ENCODE data around the gene DUXB.

The DUXB gene

GRCh38 chr16:75701361-75701760, at the start of gene DUXB:
Gene DUXB, minus strand, starts transcription at chr16:75701461. Its CDS starts 43 bp downstream, at chr16:75701418.
- DNase-seq: no peak

GRCh38 chr16:75750528-75750927, 49.3 kb upstream of the DUXB start:
- DNase-seq: no peak

- DNase-seq: no peak
These were observed 45.1 kb upstream of the DUXB start for GRCh38 chr16:75746359-75746758.

- no peak for DNase-seq
These were observed 44.6 kb upstream of the DUXB start for GRCh38 chr16:75745823-75746222.

- no peak for DNase-seq
These were observed 44.0 kb upstream of the DUXB start for GRCh38 chr16:75745242-75745641.

- no peak for DNase-seq
These were observed 41.3 kb upstream of the DUXB start for GRCh38 chr16:75742424-75743047.

GRCh38 chr16:75733305-75734211, 32.3 kb upstream of the DUXB start:
- no peak for DNase-seq

- DNase-seq: no peak
These were observed 31.6 kb upstream of the DUXB start for GRCh38 chr16:75732871-75733270.

- DNase-seq: no peak
These were observed 26.0 kb upstream of the DUXB start for GRCh38 chr16:75727221-75727620.

GRCh38 chr16:75726390-75726789, 25.1 kb upstream of the DUXB start, which contains the start of gene CPHXL:
Gene CPHXL, minus strand, starts transcription at chr16:75726490. Its CDS starts 48 bp downstream, at chr16:75726442.
- DNase-seq: no peak

- DNase-seq: no peak
These were observed 17.2 kb upstream of the DUXB start for GRCh38 chr16:75718452-75718851.

GRCh38 chr16:75714661-75715060, 13.4 kb upstream of the DUXB start:
- no peak for DNase-seq

GRCh38 chr16:75710344-75710743, 9.1 kb upstream of the DUXB start:
- DNase-seq: no peak

- no peak for DNase-seq
These were observed 2.0 kb upstream of the DUXB start for GRCh38 chr16:75703306-75703705.

GRCh38 chr16:75702242-75702641, 981 bp upstream of the DUXB start:
- no peak for DNase-seq

GRCh38 chr16:75697571-75697970, 3.7 kb downstream of the DUXB start:
- DNase-seq: no peak

GRCh38 chr16:75695708-75696107, 5.6 kb downstream of the DUXB start:
- DNase-seq: no peak

GRCh38 chr16:75687361-75687760, 13.9 kb downstream of the DUXB start:
- DNase-seq: no peak

GRCh38 chr16:75682308-75682707, 19.0 kb downstream of the DUXB start:
- DNase-seq: no peak

- no peak for DNase-seq
These were observed 21.9 kb downstream of the DUXB start for GRCh38 chr16:75679366-75679765.

GRCh38 chr16:75676909-75677308, 24.4 kb downstream of the DUXB start, which contains the start of gene CPHXL2:
Gene CPHXL2, minus strand, starts transcription at chr16:75677009. Its CDS starts 10 bp downstream, at chr16:75676999.
- no peak for DNase-seq

GRCh38 chr16:75667503-75667902, 33.8 kb downstream of the DUXB start:
- DNase-seq: no peak

- no peak for DNase-seq
These were observed 40.4 kb downstream of the DUXB start for GRCh38 chr16:75660726-75661302.

- no peak for DNase-seq
These were observed 40.9 kb downstream of the DUXB start for GRCh38 chr16:75660321-75660720.
